ENCODE measurements around the gene USP2.

DNA sequence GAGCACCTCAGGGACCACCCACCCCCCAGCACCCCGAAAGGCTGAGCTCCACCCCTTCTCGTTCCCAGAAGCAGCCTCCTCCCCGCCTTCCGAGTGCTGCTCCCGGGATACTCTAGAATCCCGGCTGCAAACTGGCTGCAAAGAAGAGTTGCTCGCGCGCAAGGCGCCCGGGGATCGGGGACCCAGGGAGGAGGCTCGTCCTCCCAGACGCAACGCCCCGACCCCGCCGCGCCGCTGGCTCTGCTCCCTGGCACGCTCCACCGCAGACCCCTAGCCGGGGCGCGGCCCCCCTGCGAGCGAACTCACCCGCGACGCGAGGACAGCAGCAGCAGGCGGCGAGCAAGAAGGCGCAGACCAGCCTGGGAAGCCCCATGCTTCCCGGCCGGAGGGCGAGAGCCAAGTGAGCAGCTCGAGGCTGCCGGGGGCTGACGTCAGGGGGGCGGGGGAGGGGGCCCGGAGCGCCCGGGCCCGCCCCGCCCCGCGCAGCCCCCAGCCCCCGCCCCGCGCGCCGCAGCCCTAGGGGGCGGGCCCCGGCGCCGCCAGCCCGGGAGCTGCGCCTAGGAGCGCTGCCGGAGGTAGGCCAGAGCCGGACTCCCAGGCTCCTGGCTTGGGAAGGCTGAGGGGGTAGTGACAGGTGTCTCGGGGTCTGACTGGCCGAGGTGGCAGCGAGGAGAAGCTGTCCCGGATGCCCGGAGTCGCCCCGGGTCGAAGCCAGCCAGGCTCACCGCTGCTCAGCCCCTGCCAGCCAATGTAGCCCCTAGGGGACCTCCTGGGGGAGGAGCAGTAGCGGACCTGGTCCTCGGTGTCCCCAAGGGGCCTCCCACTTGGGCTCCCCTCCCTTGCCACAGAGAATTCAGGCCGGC is 64.5 kb downstream of the USP2 start, which contains the start of gene MCAM:
- TF ChIP-seq, protein P1, sequence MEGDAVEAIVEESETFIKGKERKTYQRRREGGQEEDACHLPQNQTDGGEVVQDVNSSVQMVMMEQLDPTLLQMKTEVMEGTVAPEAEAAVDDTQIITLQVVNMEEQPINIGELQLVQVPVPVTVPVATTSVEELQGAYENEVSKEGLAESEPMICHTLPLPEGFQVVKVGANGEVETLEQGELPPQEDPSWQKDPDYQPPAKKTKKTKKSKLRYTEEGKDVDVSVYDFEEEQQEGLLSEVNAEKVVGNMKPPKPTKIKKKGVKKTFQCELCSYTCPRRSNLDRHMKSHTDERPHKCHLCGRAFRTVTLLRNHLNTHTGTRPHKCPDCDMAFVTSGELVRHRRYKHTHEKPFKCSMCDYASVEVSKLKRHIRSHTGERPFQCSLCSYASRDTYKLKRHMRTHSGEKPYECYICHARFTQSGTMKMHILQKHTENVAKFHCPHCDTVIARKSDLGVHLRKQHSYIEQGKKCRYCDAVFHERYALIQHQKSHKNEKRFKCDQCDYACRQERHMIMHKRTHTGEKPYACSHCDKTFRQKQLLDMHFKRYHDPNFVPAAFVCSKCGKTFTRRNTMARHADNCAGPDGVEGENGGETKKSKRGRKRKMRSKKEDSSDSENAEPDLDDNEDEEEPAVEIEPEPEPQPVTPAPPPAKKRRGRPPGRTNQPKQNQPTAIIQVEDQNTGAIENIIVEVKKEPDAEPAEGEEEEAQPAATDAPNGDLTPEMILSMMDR (IDR thresholded peaks at IDR 0.05; ENCODE audit: insufficient read depth, low read length) = no peak
- TF ChIP-seq POLR2AphosphoS5 (IDR thresholded peaks at IDR 0.05; ENCODE audit: low read depth) (no peak), SPI1 (IDR thresholded peaks at IDR 0.05; ENCODE audit: borderline replicate concordance, low read depth) (no peak)

Data from HL-60 (cell line).